GM10847 (cell line): ENCODE measurements around the gene CBR1.

ENCODE experiments used
- POLR2A ChIP-seq: IDR thresholded peaks from 2 replicates; pipeline ENCODE4 v1.6.1; 2011; ENCODE audit not compliant: insufficient read length; ENCODE audit errors: extremely low read depth

Gene CBR1

DNA sequence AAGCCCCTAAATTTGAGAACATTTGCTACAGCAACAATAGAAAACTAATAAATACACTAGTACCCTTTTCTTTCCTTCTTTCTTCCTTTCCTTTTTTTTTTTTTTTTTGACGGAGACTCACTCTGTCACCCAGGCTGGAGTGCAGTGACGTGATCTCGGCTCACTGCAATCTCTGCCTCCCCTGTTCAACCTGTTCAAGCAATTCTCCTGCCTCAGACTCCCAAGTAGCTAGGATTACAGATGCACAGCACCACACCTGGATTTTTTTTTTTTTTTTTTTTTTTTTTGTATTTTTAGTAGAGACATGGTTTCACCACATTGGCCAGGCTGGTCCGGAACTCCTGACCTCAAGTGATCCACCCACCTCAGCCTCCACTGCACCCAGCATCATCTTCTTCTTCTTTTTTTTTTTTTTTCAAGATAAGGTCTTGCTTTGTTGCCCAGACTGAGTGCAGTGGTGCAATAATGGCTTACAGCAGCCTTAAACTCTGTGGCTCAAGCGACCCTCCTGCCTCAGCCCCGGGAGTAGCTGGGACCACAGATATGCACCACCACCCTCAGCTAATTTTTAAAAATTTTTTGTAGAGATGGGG is 45.4 kb downstream of the CBR1 start:
- TF ChIP-seq POLR2A, result no peak

- no peak for TF ChIP-seq POLR2A
Observed at GRCh38 chr21:36117286-36117741, 47.5 kb downstream of the CBR1 start.

- no peak for TF ChIP-seq POLR2A
Observed at GRCh38 chr21:36120304-36120888, 50.6 kb downstream of the CBR1 start.
